ENCODE measurements around the gene SLC25A23. TPM values are rescaled to one million over a fixed set of nuclear protein-coding genes. Genes with fewer than 3 reads are reported as not detected.

SLC25A23 gene
- total and polyA plus RNA-seq, 7 experiments from 2014 or later, result 9.0 to 35.0 (median 22.0) TPM

DNA sequence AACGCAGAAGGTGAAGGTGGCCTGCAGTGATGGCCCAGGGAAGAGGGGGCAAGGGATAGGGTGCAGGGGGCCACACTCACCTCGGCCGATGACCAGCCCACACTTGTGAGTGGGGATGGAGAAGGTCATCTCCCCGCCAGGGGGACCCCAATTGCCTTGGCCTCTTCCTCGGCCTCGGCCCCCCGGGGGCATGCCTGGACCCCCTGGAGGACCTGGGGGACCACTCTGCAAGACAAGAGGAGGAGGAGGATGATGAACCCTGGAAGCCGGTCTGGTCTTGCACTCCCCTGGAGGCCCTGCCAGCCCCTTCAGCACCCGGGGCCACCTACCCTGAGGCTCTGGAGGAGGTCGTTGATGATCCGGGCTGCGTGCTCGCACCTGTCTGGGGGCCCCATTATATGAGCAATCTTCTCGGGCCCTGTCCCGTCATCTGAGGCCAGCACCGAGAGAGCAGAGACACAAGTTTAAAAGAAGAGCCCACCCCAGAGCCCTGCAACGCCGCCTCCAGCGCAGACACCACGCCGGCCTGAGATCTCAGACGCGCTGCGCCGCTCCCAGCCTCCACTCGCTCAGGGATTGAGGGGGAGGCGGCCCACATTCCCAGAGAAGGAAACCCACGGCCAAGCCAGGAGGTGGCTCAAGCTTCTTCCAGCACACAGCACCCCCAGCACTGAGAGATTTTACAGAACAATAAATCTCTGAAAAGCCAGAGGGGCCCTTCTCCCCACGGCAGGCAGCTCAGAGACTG lies 42.8 kb downstream of the SLC25A23 start:
- Mint-ChIP-seq H3K36me3 (peaks cover 0 to 24% (median 6%) of the 10 kb centered on the region in 5 donors), H3K27me3 (no peaks in the 10 kb centered on the region), H3K27ac (peak overlapping the region in 1 of 9 donors; percentile 14), H3K9me3 (no peaks in the 10 kb centered on the region), H3K4me1 (peaks cover under 1 to 10% (median 7%) of the 10 kb centered on the region in 7 donors), H3K4me3 (no peak overlapping the region)
- H3K4me3 ChIP-seq (ENCODE audit: low read length), result no peak overlapping the region
- ATAC-seq (no peak), DNase-seq (no peak)
- CTCF ChIA-PET, result no interaction called here
- H3K36me3 ChIP-seq (ENCODE audit: control insufficient read depth in 2 of 3, insufficient read depth in 3 of 3, low read length in 3 of 3), result peaks cover 27 to 79% (median 32%) of the 10 kb centered on the region in 3 experiments
- no peaks in the 10 kb centered on the region for H3K4me1 ChIP-seq (ENCODE audit: control insufficient read depth in 2 of 2, insufficient read depth in 2 of 2, low read length in 2 of 2)
- H3K27ac ChIP-seq (ENCODE audit: low read depth, low read length), result no peak overlapping the region
- POLR2A ChIA-PET, result no interaction called here
- no peaks in the 10 kb centered on the region for H3K9me3 ChIP-seq (ENCODE audit: control insufficient read depth in 2 of 3, low read length in 3 of 3)
- intact Hi-C loops (cut with micrococcal nuclease), result no loop called here
- H3K27me3 ChIP-seq (ENCODE audit: control insufficient read depth in 2 of 2, insufficient read depth in 2 of 2, low read length in 2 of 2), result no peaks in the 10 kb centered on the region

DNA sequence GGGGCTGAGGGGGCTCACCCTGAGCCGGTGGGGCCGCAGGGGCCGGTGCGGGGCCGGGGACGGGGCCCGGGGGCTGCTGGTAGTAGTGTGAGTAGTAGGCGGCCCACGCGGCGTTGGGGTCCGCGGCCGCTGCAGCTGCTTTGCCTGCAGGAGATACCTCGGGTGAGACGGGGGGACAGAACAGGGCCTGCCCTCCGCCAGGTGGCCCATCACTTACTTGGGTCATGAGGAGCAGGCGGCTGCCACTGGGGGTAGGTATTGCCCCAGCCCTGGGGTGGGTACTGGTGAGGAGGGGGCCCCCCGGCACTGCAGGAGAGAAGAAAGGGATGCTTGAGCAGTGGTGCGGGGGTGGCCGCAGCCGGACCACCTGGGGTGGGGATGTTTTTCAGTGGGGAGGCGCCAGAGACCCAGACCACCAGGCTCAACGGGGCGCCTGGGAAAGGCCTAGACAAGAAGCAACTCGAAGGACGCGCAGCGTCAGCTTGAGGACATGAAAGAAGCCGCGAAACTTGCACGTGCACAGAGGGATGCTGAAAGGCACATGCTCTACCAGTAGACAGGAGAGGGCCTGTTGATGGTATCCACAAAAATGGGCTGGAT lies 43.9 kb downstream of the SLC25A23 start:
- ChIA-PET POLR2A (no interaction called here), CTCF (no interaction called here)
- Histone ChIP-seq H3K4me3 (ENCODE audit: low read length) (no peak overlapping the region), H3K9me3 (ENCODE audit: control insufficient read depth in 2 of 3, low read length in 3 of 3) (no peaks in the 10 kb centered on the region), H3K27me3 (ENCODE audit: control insufficient read depth in 2 of 2, insufficient read depth in 2 of 2, low read length in 2 of 2) (no peaks in the 10 kb centered on the region), H3K4me1 (ENCODE audit: control insufficient read depth in 2 of 2, insufficient read depth in 2 of 2, low read length in 2 of 2) (no peaks in the 10 kb centered on the region), H3K36me3 (ENCODE audit: control insufficient read depth in 2 of 3, insufficient read depth in 3 of 3, low read length in 3 of 3) (peaks cover 27 to 67% (median 32%) of the 10 kb centered on the region in 3 experiments), H3K27ac (ENCODE audit: low read depth, low read length) (no peak overlapping the region)
- Mint-ChIP-seq H3K4me3 (peak overlapping the region in 1 of 10 donors; percentile 41), H3K36me3 (peaks cover 0 to 19% (median 4%) of the 10 kb centered on the region in 5 donors), H3K9me3 (no peaks in the 10 kb centered on the region), H3K4me1 (peaks cover 0 to 2% (median 0%) of the 10 kb centered on the region in 7 donors), H3K27ac (no peak overlapping the region), H3K27me3 (no peaks in the 10 kb centered on the region)
- intact Hi-C loops (cut with micrococcal nuclease), result no loop called here
- ATAC-seq, result no peak
- DNase-seq, result no peak

DNA sequence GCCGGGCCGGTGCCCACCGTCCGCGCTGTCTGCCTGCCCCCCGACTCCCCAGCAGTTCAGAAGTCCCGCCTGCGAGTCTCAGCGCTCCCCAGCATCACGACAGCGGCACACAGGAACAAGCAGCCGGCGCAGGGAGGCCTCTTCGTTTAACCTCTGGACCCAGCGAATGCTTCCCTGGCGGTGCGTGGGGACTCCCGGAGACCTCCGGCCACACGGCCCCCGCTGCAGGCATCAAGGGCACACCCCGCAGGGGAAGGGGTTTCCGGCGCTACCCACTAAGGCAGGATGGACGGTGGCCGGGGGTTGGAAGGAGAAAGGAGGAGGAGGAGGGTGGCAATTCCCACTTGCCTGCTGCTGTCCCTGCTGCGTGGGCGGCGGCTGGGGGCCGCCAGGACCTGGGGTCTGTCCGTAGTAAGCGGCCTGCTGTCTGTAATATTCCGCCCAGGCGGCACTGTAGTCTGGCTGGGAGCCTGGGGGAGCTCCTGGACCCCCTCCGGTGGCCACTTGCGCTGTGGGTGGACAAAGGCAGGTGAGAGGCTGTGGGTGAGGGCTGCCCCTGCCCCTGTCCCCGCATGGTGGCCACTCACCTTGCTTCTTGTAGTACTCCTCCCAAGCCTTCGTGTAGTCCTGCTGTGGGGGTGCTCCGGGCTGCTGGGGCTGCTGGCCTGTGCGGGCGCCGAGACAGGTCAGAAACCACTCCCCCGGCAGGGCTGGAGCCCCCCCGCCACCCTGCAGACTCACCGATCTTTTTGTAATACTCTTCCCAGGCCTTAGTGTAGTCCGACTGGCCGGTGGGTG lies 44.6 kb downstream of the SLC25A23 start:
- no peak for DNase-seq
- ATAC-seq, result no peak
- Histone ChIP-seq H3K4me3 (ENCODE audit: low read length) (no peak overlapping the region), H3K4me1 (ENCODE audit: control insufficient read depth in 2 of 2, insufficient read depth in 2 of 2, low read length in 2 of 2) (no peaks in the 10 kb centered on the region), H3K27me3 (ENCODE audit: control insufficient read depth in 2 of 2, insufficient read depth in 2 of 2, low read length in 2 of 2) (no peaks in the 10 kb centered on the region), H3K36me3 (ENCODE audit: control insufficient read depth in 2 of 3, insufficient read depth in 3 of 3, low read length in 3 of 3) (peaks cover 27 to 60% (median 28%) of the 10 kb centered on the region in 3 experiments), H3K27ac (ENCODE audit: low read depth, low read length) (no peak overlapping the region), H3K9me3 (ENCODE audit: control insufficient read depth in 2 of 3, low read length in 3 of 3) (no peaks in the 10 kb centered on the region)
- ChIA-PET CTCF (no interaction called here), POLR2A (no interaction called here)
- H3K9me3 Mint-ChIP-seq, result no peaks in the 10 kb centered on the region
- H3K36me3 Mint-ChIP-seq, result peaks cover 0 to 15% (median 4%) of the 10 kb centered on the region in 5 donors
- H3K27ac Mint-ChIP-seq, result peak overlapping the region in 1 of 9 donors; percentile 43
- no peak overlapping the region for H3K4me3 Mint-ChIP-seq
- intact Hi-C loops (cut with micrococcal nuclease), result no loop called here
- no peaks in the 10 kb centered on the region for H3K27me3 Mint-ChIP-seq
- no peaks in the 10 kb centered on the region for H3K4me1 Mint-ChIP-seq

DNA sequence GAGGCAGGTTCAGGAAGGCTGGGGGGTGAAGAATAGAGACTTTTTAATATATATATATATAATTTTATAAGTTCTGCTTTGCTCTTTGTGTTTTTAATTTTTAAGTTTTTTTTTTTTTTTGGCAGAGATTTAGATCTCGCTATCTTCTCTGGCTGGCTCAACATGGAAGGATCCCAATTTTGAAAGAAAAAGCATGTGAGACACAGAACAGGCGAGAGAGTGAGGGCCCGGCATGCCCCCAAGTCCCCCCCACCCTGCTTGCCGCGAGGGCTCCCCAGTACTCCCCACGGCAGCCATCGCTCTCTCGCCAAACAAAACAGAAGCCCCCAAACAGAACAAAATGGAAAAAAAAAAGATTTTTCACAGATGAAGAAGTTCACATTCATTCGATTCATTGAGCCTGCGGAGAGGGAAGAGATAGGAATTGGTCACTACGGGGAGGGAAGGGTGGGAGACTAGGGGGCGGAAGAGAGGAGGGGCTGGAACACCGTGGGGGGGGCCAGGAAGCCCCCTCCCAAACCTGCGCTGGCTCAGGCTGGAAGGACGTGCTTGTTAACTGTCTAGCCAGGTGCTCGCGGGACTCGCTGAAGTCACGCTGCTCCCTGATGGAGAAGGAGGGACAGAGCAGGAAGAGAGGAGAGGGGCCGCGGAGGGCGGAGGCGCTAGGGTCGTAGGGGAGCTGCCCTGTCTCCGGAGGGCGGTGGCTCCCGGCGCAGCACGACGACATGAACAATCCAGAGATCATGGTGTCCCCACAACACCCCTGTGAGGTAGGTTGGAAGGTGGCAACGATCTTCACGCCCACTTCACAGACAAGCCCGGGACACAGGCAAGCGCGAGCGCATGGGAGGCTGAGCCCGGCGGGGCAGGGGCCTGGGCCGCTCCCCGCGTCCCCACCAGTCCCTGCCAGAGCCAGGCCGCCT lies 45.6 kb downstream of the SLC25A23 start:
- DNase-seq, result no peak
- Histone ChIP-seq H3K36me3 (ENCODE audit: control insufficient read depth in 2 of 3, insufficient read depth in 3 of 3, low read length in 3 of 3) (peaks cover 18 to 50% (median 19%) of the 10 kb centered on the region in 3 experiments), H3K27me3 (ENCODE audit: control insufficient read depth in 2 of 2, insufficient read depth in 2 of 2, low read length in 2 of 2) (no peaks in the 10 kb centered on the region), H3K4me3 (ENCODE audit: low read length) (no peak overlapping the region), H3K27ac (ENCODE audit: low read depth, low read length) (no peak overlapping the region), H3K9me3 (ENCODE audit: control insufficient read depth in 2 of 3, low read length in 3 of 3) (no peaks in the 10 kb centered on the region), H3K4me1 (ENCODE audit: control insufficient read depth in 2 of 2, insufficient read depth in 2 of 2, low read length in 2 of 2) (no peaks in the 10 kb centered on the region)
- H3K4me1 Mint-ChIP-seq, result no peaks in the 10 kb centered on the region
- peaks cover 0 to 13% (median 4%) of the 10 kb centered on the region in 5 donors for H3K36me3 Mint-ChIP-seq
- intact Hi-C loops (cut with micrococcal nuclease), result no loop called here
- H3K27ac Mint-ChIP-seq, result no peak overlapping the region
- POLR2A ChIA-PET, result no interaction called here
- no peaks in the 10 kb centered on the region for H3K9me3 Mint-ChIP-seq
- H3K4me3 Mint-ChIP-seq, result no peak overlapping the region
- H3K27me3 Mint-ChIP-seq, result no peaks in the 10 kb centered on the region
- no peak for ATAC-seq
- CTCF ChIA-PET, result no interaction called here

DNA sequence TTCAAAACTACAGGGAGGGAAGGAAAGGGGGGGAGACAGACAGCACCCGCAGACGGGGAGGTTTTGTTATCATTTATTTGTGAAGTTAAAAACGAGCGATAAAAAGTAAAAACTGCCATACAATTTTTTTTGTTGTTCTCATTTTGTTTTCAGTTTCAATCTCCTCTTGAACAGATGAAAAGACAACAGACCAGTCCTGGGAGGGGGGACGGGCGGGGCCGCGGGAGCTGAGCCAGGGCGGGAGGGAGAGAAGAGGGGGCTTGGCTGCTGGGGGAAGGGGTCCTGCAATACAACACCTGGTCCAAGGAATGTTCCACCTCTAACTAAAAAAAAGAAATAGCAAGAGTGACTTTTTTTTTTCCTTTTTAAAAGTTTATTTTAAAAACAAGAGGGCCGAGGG lies 46.3 kb downstream of the SLC25A23 start:
- peaks cover 0 to 9% (median 4%) of the 10 kb centered on the region in 5 donors for H3K36me3 Mint-ChIP-seq
- no peak overlapping the region for H3K4me3 Mint-ChIP-seq
- DNase-seq (no peak), ATAC-seq (no peak)
- ChIA-PET POLR2A (interaction anchor here (0.5 kb wide), 1 partner anchor 434 kb away, joined by 3 read pairs; no protein-coding TSS in a partner anchor), CTCF (no interaction called here)
- Histone ChIP-seq H3K36me3 (ENCODE audit: control insufficient read depth in 2 of 3, insufficient read depth in 3 of 3, low read length in 3 of 3) (peaks cover 11 to 43% (median 12%) of the 10 kb centered on the region in 3 experiments), H3K4me3 (ENCODE audit: low read length) (no peak overlapping the region), H3K27me3 (ENCODE audit: control insufficient read depth in 2 of 2, insufficient read depth in 2 of 2, low read length in 2 of 2) (no peaks in the 10 kb centered on the region), H3K27ac (ENCODE audit: low read depth, low read length) (no peak overlapping the region), H3K9me3 (ENCODE audit: control insufficient read depth in 2 of 3, low read length in 3 of 3) (no peaks in the 10 kb centered on the region), H3K4me1 (ENCODE audit: control insufficient read depth in 2 of 2, insufficient read depth in 2 of 2, low read length in 2 of 2) (no peaks in the 10 kb centered on the region)
- H3K27ac Mint-ChIP-seq, result no peak overlapping the region
- no peaks in the 10 kb centered on the region for H3K27me3 Mint-ChIP-seq
- H3K4me1 Mint-ChIP-seq, result no peaks in the 10 kb centered on the region
- H3K9me3 Mint-ChIP-seq, result no peaks in the 10 kb centered on the region
- intact Hi-C loops (cut with micrococcal nuclease), result no loop called here

All from naive thymus-derived CD4-positive, alpha-beta T cell (primary cell).